ENCODE data around the gene FNIP1. TPM values are rescaled to one million over a fixed set of nuclear protein-coding genes. Genes with fewer than 3 reads are reported as not detected.

Gene FNIP1
- total and polyA plus RNA-seq, 2 of the 13 experiments (the other 11 are each of a cell fraction or from before 2014, with no cell fraction given), result 10.9 to 29.3 TPM

- peak; percentile 46; the same call in 1 of the 2 replicates for TF ChIP-seq ZNF460 (CRISPR knock-in tag; IDR thresholded peaks at IDR 0.05; ENCODE audit: borderline replicate concordance)
- TF ChIP-seq MLX (CRISPR knock-in tag; IDR thresholded peaks at IDR 0.05), result peak; percentile 65
- no peak for TF ChIP-seq TCF12 (IDR thresholded peaks at IDR 0.05)
- no peak; the same call in 1 of the 2 replicates for TF ChIP-seq TCF12 (CRISPR knock-in tag; IDR thresholded peaks at IDR 0.05)
- 0 out of 2 replicates have a peak, but pooled peaks have one; percentile 71 for TF ChIP-seq CHCHD3 (CRISPR knock-in tag; IDR thresholded peaks at IDR 0.05)
- no peak for TF ChIP-seq XBP1 (CRISPR knock-in tag; IDR thresholded peaks at IDR 0.05)
- peak; percentile 21; the same call in 1 of the 2 replicates for TF ChIP-seq ZNF484 (CRISPR knock-in tag; IDR thresholded peaks at IDR 0.05; ENCODE audit: borderline replicate concordance, low read depth)
- peak; percentile 85; the same call in 1 of the 2 replicates for TF ChIP-seq ZNF580 (CRISPR knock-in tag; IDR thresholded peaks at IDR 0.05; ENCODE audit: borderline replicate concordance, low read depth)
- TF ChIP-seq ZNF512 (CRISPR knock-in tag; IDR thresholded peaks at IDR 0.05), result peak; percentile 8; the same call in 1 of the 2 replicates
- TF ChIP-seq ZNF263 (CRISPR knock-in tag; IDR thresholded peaks at IDR 0.05), result peak; percentile 68
- TF ChIP-seq ELF1 (CRISPR knock-in tag; IDR thresholded peaks at IDR 0.05), result peak; percentile 58
- TF ChIP-seq RNF219 (CRISPR knock-in tag; IDR thresholded peaks at IDR 0.05), result 0 out of 2 replicates have a peak, but pooled peaks have one; percentile 60
- TF ChIP-seq ZNF556 (CRISPR knock-in tag; IDR thresholded peaks at IDR 0.05; ENCODE audit: borderline replicate concordance), result peak; percentile 96; the same call in 1 of the 2 replicates
- peak; percentile 93 for TF ChIP-seq PAWR (CRISPR knock-in tag; IDR thresholded peaks at IDR 0.05; ENCODE audit: borderline replicate concordance)
- TF ChIP-seq SCMH1 (CRISPR knock-in tag; IDR thresholded peaks at IDR 0.05; ENCODE audit: borderline replicate concordance), result no peak
- TF ChIP-seq ZNF800 (CRISPR knock-in tag; IDR thresholded peaks at IDR 0.05), result peak; percentile 74
- peak; percentile 79; the same call in 1 of the 2 replicates for TF ChIP-seq ZNF775 (CRISPR knock-in tag; IDR thresholded peaks at IDR 0.05; ENCODE audit: borderline replicate concordance)
- TF ChIP-seq ZNF230 (CRISPR knock-in tag; IDR thresholded peaks at IDR 0.05), result peak; percentile 97
- TF ChIP-seq GLMP (CRISPR knock-in tag; IDR thresholded peaks at IDR 0.05; ENCODE audit: borderline replicate concordance), result no peak; the same call in 1 of the 2 replicates
- peak; percentile 76 for TF ChIP-seq RXRB (CRISPR knock-in tag; IDR thresholded peaks at IDR 0.05; ENCODE audit: borderline replicate concordance)
These were observed at the start of gene FNIP1 (continued) for GRCh38 chr5:131796793-131797693.

Data from HepG2 (cell line).